CD4-positive, alpha-beta T cell treated with Interleukin-17A for 1 hour (primary cell): ENCODE data around the gene ADAMTS2.

ENCODE experiments used
- DNase-seq: peaks from one replicate; pipeline ENCODE4 v3.0.0-alpha.2; 2020

The ADAMTS2 gene

DNA sequence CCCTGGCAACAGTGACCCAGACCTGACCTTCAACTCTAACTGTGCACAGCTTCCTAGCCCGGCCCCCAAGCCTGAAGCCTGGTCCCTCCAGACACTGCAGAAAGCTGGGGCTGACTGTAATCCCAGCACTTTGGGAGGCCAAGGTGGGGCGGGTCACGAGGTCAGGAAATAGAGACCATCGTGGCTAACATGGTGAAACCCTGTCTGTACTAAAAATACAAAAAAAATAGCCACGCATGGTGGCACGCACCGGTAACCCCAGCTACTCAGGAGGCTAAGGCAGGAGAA lies 35.9 kb downstream of the ADAMTS2 start:
- DNase-seq = no peak

DNA sequence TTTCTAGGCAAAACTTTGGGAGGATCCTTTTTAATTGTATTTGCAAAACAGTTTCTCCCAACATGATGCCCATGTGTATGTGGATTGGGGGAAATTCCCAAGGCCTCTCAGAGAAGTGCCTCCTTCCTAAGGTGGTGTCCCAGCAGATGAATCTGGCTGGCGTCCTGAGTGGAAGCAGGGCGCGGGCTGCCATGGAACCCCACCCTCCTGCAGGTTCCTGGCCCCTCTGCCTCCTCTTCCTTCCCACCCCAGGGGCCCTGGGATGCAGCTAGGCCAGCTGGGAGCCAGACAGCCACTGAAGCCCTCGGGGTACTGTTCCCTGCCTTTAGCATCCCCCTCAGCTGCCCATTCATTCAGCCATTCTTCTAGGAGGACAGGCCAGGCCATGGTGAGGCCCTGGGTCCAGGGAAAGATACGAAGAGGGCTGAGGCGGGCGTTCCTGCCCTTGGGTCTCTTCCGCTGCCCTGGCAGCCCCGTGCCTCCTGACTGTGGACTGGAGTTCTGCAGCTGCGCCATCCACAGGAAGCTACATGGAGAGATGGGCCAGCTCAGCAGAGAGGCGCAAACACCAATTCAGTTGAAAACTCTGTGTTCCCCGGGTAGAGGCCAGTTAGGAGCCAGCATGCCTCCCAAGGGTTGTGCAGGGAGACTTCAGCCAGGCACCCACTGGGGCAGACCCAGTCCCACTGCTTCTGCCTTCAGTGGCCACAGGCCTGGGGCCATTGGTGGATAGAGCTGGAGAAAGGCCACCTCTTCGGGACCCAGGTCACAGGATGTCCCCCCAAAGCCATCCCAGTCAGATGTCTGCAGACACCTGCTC lies 36.5 kb downstream of the ADAMTS2 start:
- no peak for DNase-seq

DNA sequence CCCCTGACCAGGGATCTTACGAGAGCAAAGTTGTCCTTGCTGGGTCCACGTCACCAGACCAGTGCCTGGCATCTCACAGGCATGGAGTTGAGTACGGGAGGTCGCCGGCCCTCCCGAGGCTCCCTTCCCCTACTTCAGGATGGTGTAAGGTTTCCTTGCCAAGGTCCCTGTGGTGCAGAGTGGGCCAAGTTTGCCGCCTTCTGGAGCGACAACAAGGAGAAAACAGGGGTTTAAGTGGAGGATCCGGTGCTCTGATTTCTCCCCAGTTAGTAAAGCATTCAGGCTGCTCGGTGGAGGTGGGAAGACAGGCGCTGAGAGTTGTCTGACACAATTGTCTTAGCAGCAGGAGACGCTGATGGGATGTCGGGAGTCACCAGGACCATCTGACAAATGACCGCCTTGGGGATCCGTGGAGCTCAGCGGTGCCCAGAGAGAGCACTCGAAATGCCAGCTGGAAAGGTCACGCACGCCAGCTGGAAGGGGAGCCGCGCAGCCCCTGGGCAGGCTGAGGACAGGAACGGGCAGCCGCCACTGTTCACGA lies 37.3 kb downstream of the ADAMTS2 start:
- no peak for DNase-seq

DNA sequence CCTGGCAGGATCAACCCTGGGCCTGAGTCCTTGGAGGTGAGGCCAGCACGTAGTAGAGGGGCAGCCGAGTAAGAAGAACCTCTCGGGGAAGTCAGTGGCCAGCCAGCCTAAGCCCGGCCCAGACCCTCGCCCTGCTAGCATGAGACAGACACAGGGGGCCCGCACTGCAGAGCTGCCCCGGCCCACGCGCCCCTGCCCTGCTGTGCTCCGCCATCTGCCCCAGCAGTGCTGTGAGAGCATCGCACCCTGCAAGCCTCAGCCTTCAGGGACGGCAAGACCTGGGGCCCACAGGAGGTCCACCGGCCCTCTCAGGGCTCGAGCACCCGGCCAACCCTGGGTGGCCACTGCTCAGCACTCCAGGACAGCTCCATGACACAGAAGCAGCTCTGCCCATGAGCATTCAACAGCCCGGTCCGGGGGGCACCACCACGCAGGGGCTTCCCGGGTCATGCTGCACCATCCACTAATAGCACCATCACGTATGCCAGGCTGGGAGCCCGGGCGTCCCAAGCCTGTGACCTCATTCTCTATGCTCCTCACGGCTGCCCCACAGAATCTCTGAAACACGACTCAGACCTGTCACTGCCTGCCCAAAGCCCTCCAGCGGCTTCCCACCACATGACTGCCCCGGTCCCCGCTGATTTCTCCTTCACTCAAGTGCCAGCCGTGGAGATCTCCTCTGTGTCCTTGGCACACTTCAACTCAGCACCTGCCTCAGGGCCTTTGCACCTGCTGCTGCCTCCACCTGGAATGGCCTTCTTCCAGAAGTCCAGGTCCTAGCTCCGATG lies 38.1 kb downstream of the ADAMTS2 start:
- DNase-seq = no peak

DNA sequence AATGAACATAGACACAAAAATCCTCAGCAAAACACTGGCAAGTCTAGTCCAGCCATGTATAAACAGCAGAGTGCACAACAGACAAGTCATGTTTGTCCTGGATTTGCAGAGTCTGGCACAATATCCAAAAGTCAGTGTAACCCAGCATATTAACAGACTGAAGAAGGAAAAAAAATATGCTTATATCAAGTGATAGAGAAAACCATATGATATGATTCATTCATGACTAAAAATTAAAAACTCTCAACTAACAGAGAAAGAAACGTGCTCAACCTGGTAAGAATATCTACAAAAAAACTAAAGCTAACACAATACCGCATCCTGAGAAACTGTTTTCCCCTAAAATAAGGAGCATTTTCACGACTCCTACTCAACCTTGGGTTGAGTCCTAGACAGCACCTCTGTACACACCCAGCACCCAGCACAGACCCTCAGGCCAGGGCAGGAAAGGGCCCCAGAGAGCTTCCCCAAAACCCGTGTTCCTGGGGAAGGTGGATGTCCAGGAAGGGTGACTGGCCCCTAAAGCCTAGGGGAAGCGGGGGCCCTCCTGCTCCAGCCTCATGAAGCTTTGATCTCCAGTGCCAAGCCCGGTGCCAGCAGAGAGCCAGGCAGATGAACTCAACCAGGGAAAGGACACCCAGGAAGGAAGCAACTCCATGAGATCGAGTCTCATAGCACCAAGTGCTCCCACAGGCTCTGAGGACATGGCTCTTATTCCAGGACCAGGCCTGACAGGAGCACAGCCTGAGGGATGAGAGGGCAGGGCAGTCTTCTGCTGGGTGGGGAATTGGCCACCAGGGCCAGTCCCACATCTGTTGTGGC lies 38.9 kb downstream of the ADAMTS2 start:
- DNase-seq = no peak

- DNase-seq = no peak
Observed at GRCh38 chr5:179304871-179305270, 40.4 kb downstream of the ADAMTS2 start.

DNA sequence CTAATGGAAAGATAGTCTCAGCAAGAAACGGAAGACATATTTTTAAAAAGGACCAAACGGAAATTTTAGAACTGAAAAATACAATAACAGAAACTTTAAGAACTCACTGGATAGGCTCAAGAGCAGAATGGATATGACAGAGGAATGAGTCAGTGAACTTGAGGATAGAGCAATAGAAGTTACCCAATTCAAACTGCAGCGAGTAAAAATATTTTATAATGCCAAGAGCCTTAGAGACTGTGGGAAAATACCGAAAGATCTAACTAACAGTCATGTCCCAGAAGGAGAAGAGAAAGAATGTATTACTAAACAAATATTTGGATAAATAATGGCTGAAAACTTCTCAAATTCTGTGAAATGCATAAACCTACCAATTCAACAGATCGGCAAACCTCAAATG lies 40.8 kb downstream of the ADAMTS2 start:
- no peak for DNase-seq

- DNase-seq = no peak
Observed at GRCh38 chr5:179303451-179304200, 41.6 kb downstream of the ADAMTS2 start.

GRCh38 chr5:179302499-179303185 lies 42.6 kb downstream of the ADAMTS2 start:
- no peak for DNase-seq

DNA sequence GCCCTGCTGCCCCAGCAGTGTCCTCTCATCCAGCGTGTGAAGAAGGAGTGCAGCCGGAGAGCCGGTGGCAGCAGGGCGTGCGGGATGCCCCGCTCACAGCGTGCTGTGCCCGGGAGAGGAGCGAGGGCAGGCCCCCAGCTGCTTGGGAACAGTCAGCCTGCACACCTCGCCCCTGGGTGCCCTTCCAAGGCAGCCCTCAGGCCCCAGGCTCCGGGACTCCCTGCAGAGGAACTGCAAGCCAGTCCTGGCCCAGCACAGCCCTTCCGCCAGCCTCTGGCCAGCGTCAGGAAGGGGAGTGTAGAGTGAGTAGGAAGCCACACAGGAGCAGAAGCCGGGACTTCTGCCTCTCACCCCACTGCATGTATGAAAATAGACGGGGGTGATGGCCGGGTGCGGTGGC lies 43.5 kb downstream of the ADAMTS2 start:
- no peak for DNase-seq

DNA sequence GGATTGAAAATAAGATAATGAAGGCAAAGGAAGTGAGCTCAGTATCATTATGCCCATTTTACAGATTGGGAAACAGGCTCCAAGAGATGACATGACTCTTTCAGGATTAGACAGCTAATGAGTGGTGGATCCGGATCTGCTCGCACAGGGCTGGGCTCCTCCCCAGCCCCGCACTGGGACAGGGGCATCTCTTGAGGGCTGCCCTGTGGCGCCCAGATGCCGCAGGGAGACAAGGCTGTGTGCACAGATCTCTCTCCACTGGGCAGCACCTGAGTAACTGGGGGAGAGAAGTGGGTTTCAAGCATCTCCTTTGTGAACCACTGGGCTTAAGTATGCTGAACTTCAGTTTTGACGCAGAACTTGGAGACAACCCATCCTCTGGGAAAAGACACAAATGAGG lies 43.9 kb downstream of the ADAMTS2 start:
- no peak for DNase-seq

DNA sequence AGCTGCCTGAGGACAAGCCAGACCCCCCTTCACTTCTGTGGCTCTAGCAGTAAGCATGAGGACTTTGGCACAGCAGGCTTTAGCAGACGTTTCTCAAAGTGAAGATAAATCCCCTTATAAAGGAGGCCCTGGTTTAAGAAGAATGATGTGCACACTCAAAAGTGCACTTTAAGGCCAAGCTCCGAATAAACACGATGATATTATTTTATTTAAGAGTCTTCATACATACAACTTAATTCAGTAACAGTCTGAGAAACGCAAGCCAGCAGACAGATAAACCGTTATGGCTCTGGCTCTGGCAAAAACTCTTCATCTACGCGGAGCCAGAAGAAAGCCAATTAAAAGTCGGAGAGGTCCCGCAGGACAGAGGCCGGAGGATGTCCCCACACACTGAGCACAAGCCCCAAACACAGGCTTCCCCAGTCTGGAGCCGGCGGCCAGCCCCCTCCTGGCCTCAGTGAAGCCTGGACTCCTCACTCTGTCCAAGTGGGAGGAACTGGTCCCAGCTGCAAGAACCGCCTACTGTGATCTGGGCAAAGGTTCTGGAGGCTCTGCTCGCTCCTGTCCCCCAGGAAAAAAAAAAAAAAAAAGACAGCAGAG lies 44.6 kb downstream of the ADAMTS2 start:
- DNase-seq = no peak

- DNase-seq = no peak
Observed at GRCh38 chr5:179298181-179298993, 46.9 kb downstream of the ADAMTS2 start.

DNA sequence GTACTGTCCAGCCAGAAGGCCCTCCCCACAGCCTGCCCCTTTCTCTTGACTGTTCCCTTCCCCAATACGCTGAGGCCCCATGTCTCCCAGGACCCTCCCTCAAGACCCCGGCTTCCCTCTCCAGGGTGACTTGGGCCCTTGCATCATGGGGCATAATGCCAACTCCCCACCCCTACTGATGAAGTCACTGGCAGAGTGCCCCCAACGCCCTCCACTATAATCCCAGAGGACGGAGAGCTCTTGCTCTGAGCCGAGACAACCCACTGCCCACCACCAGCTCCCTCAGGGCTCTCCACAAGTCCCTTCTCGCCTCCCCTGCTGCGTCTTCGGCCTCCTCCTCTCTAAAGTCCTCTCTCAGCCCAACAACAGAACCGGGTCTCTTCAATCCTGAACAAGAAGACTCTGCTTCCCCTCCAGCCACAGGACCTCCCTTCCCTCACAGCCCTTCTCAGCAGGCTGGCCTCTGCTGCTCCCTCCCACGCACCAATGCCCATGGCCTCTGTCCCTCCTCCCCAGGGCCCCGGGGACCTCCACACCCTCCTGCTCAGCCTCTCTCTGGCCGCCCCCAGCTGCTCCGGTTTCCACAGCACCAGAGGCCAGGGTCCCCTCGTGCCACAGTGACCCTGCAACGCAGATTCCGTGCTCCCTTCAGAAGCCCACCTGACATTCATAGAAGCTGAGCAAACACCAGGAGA lies 47.6 kb downstream of the ADAMTS2 start:
- no peak for DNase-seq

DNA sequence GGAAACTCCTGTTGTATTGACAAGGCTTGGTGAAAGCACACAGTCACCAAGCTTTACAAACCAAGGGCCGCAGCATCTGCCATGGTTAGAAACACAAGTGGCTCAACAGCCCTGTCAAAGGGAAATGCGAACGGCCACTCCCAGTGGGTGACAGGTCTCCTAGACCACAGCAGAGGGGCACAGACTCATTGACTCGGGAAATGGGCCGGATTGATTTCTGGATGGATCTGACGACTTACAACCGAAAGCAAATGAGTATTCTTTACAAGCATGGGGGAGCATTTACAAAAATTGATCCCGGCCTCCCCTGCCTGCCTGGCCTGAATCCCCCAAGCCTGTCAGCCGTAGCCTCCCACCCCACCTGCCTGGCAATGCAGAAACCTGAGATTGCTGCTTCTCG lies 48.2 kb downstream of the ADAMTS2 start:
- DNase-seq = no peak

DNA sequence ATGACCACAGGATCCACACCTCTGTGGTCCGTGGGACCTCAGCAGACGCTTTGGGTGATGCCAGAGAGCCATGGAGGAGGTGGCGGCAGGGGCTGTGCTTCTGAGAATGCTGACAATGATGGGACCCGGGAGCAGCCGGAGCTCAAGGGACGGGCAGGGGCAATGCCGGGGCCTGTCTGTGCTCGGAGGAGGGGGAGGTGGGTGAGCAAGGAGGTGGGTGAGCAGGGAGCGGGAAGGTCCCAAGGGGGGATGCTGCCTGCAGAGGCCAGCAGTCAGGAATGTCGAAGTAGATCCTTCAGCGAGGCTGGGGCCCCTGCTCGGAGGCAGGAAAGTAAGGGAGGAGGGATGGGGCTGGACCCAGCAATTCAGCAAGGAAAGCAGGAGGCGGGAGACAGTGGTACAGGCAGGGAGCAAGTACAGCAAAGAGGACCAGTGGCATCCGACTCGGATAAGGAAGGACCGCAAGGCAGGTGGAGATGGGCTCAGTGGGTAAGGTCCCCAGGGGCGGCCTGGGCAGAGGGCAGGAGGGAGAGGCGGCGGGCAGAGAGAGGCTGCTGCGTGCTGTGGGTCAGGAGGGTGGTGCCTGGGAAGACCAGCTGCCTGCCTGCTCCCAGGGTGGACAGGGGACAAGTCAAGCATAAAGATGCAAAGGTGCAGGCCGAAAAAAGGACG lies 49.0 kb downstream of the ADAMTS2 start:
- DNase-seq = no peak

- DNase-seq = no peak
Observed at GRCh38 chr5:179295778-179296149, 49.5 kb downstream of the ADAMTS2 start.

DNA sequence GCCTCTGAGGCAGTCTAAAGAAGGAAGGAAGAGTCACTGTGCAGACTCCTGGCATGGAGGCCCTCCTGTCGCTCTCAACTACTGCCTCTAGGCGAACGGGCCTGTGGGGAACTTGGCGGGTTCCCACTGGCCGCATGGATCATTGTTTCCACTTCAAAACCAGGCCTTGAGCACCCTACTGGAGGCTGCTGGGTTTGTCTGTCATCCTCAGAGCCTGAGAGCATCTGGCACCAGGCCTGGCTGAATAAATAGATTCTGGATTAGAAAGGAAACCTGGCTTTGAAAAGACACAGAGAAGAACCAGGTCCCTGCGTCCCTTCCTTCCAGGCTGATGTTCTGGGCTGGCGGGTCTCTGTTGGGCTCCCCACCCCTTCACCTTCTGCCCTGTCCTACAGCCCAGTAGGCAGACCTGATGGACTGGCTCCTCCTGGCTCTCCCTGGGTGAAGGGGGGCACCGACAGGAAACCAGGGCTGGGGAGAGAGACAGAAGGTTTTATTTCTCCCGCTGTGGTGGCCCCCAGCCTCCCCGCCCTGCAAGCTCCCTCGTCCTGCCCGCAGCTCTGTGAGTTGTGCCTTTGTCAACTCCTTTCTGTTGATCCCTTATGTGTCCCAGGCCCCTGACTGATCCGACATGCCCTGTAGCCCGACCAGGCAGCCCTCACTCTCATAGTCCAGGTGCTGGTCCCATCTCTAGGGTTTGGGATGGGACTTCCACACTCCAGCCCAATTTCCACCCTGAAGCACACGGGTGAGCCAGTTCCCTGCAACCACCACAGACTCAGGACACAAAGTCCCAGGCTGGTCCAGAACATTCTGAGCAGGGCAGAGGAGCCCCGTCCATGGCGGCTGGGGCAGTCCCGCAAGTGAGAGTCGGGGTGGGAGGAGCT lies 50.1 kb downstream of the ADAMTS2 start:
- no peak for DNase-seq
